HEK293 (cell line): ENCODE results near the gene IGSF9.

Experiments used
- BCL11B ChIP-seq: fragments of 450-650 bp; formaldehyde crosslinking; IDR thresholded peaks from 2 replicates; pipeline ENCODE4 v1.5.1; 2016; ENCODE audit warnings: low read depth, missing biosample characterization, missing genetic modification characterization
- ZNF18 ChIP-seq: fragments of 450-650 bp; formaldehyde crosslinking; IDR thresholded peaks from 2 replicates; pipeline ENCODE4 v1.5.1; 2016; ENCODE audit warnings: missing biosample characterization, missing genetic modification characterization
- ZNF26 ChIP-seq: fragments of 450-650 bp; formaldehyde crosslinking; IDR thresholded peaks from 2 replicates; pipeline ENCODE4 v1.5.1; 2016; ENCODE audit warnings: missing biosample characterization, missing genetic modification characterization

- TF ChIP-seq BCL11B (tag by site-specific recombination) (no peak), ZNF18 (tag by site-specific recombination) (no peak), ZNF26 (tag by site-specific recombination) (no peak)
These were observed 6.1 kb upstream of the IGSF9 start for GRCh38 chr1:159951551-159951950.
